Mesodermal cell (in vitro differentiated cells): ENCODE data around the gene RAB11FIP4.

Experiments
- H3K27ac ChIP-seq: 2 replicates; pipeline ENCODE4 v1.7.0; 2013; ENCODE audit warnings: mild to moderate bottlenecking, low read depth, low read length, moderate library complexity; ENCODE audit not compliant: severe bottlenecking
- H3K36me3 ChIP-seq: 2 replicates; pipeline ENCODE4 v1.7.1; 2013; ENCODE audit warnings: mild to moderate bottlenecking, low read length, moderate library complexity; ENCODE audit not compliant: control insufficient read depth, insufficient read depth
- H3K4me1 ChIP-seq: one replicate; pipeline ENCODE4 v1.7.1; 2013; ENCODE audit warnings: mild to moderate bottlenecking, low read length; ENCODE audit not compliant: insufficient read depth, control insufficient read depth, poor library complexity, severe bottlenecking
- H3K4me3 ChIP-seq: 2 replicates; pipeline ENCODE4 v1.7.0; 2013; ENCODE audit warnings: low read length, control low read depth, mild to moderate bottlenecking; ENCODE audit not compliant: insufficient read depth, poor library complexity, severe bottlenecking; ENCODE audit errors: extremely low read depth
- H3K9me3 ChIP-seq: 2 replicates; pipeline ENCODE4 v1.7.1; 2013; ENCODE audit warnings: mild to moderate bottlenecking, low read length, moderate library complexity; ENCODE audit not compliant: control insufficient read depth
- WGBS, 2 experiments: methylation state at CpG; one replicate each; pipeline ENCODE4 v1.1.5; 2013; ENCODE audit warnings: missing lambda C conversion rate in 2 of 2; ENCODE audit not compliant: insufficient coverage in 2 of 2; 5-methylcytosine and 5-hydroxymethylcytosine counted together

Gene RAB11FIP4

DNA sequence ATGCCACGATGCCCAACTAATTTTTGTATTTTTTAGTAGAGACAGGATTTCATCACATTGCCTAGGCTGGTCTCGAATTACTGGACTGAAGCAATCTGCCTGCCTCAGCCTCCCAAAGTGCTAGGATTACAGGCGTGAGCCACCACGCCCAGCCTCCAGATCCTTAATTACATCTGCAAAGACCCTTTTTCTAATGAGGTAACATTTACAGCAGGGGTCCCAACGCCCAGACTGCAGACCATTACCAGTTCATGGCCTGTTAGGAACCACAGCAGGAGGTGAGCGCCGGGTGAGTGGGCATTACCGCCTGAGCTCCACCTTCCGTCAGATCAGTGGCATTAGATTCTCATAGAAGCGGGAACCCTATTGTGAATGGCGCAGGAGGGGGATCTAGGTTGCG, 4.0 kb upstream of the RAB11FIP4 start:
- WGBS, 2 experiments, result 87 to 94% methylated on average over 11 to 12 of the region's 12 CpGs
- Histone ChIP-seq H3K36me3 (peaks cover 2% of the 10 kb centered on the region), H3K27ac (no peak overlapping the region)

DNA sequence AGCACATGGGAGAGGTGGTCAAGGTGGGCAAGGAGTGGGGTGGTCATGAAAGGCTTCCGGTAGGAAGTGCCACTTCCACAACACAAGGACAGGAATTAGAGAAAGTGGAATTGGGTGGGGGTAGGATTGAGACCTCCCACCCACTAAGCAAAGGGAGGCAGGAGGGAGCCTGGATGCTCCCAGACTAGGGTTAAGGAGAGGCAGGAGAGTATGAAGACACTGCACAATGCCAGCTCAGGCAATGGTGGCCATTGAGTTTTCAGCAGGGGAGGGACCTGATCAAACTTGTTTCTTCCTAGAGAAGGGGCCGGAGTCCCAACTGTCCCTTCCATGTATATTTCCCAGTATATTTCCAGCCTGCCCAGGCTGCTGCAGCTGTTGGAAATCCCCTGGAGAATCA, 3.1 kb upstream of the RAB11FIP4 start:
- no peak overlapping the region for H3K27ac ChIP-seq
- H3K4me1 ChIP-seq, result no peaks in the 10 kb centered on the region
- no peaks in the 10 kb centered on the region for H3K36me3 ChIP-seq
- WGBS, 2 experiments, result 75 to 80% methylated on average over 1 of the region's 2 CpGs
- H3K9me3 ChIP-seq, result no peaks in the 10 kb centered on the region
- no peak overlapping the region for H3K4me3 ChIP-seq

More for the DNA sequence above, 4.0 kb upstream of the RAB11FIP4 start:
- Histone ChIP-seq H3K4me3 (no peak overlapping the region), H3K9me3 (no peaks in the 10 kb centered on the region), H3K4me1 (no peaks in the 10 kb centered on the region)

DNA sequence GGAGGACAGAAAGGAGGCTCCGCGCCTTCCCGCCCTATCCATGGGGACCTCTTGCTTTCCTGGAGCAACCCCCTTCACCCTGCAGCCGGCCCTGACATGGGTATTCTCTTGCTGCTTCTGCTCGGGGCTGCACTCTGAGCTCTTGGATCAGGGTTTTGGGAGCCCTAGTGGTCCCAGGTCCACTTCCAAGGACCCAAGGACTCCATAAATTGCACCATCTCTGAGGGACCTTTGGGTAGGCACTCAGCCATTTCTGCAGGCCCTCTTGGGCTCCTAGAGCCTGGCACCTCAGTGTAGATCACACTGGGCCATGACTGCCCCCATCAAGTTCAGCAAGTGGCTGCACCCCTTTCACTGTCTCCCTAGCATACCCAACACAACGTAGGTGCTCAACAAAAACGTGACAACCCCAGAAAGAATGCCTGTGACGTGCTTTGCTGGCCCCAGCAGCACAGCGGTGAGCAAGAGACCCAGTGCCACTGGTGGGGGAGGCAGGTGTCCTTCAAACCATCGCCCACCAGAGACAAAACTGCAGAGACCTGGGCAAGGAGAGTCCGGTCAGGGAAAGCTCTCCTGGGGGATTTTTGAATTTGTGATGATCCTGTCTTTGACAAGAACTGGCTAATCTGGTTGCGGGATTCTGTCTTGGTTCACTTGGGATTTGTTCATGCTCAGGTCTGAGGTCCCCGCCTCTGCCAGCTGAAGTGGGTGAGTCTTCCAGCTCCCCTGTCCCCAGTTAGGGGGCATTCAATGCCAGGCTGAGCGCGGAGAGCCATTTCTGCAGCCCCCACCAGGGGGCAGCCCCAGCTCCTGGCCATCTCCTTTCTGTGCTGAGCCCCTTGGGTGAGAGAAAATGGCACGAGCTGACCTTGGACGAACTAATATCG, 2.5 kb upstream of the RAB11FIP4 start:
- no peaks in the 10 kb centered on the region for H3K9me3 ChIP-seq

DNA sequence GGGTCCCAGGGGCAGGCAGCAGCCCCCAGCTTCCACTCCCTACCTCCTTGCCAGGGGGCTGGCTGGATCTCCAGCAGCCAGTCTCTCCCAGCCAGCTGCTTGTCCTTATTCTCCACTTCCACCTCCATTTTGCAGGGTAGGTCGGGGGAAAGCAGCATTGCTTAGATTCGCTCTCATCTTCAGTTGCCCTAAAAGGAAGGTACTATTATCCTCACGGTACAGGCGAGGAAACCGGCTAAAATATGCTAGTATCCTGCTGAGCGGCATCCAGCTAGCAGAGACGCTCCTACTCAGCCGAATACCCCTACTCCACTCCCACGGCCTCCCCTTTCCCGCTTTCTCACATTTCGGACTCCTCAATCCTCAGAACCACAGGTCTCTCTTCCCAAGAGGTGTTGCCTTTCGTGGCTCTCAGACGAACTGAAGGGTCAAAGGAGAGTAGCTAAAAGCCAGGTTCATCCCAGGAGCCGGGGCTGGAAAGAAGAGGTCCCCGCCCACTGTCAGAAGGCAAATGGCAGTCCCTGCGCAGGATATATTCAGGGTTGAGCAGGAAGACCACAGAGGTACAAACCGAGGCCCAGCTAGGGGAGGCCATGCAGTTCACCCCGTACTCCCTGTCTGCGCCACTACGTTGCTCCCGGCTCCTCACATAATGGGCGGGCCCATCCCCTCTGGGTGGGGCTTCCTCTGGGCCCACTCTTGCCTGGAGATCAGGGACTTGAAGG, 1.7 kb upstream of the RAB11FIP4 start:
- no peak overlapping the region for H3K4me3 ChIP-seq
- no peak overlapping the region for H3K27ac ChIP-seq
- no peaks in the 10 kb centered on the region for H3K4me1 ChIP-seq
- WGBS, 2 experiments, result 73 to 74% methylated on average over 15 to 22 of the region's 22 CpGs
- no peaks in the 10 kb centered on the region for H3K36me3 ChIP-seq
- H3K9me3 ChIP-seq, result no peaks in the 10 kb centered on the region

More for the DNA sequence above, 2.5 kb upstream of the RAB11FIP4 start:
- Histone ChIP-seq H3K27ac (no peak overlapping the region), H3K4me1 (no peaks in the 10 kb centered on the region), H3K4me3 (no peak overlapping the region), H3K36me3 (no peaks in the 10 kb centered on the region)
- WGBS, 2 experiments, result 63 to 87% methylated on average over 14 to 17 of the region's 18 CpGs

DNA sequence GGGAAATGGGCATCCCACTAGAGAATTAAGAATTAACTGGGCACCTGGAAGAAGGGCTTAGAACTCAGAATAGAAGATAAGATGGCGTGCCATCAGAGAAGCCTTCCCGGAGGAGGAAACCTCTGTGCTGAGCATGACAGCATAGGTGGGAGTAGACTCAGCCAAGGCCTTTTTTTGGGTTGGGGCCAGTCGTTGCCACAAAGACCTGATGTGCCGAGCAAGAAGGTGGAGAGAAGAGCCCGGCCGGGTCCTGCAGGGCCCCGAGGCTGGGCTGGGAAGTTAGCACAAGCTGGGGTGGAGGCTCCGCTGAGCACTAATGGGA, 1.1 kb upstream of the RAB11FIP4 start:
- H3K4me3 ChIP-seq, result no peak overlapping the region
- no peak overlapping the region for H3K27ac ChIP-seq
- 78 to 92% methylated on average over 7 to 8 of the region's 8 CpGs for WGBS, 2 experiments
- no peaks in the 10 kb centered on the region for H3K36me3 ChIP-seq
- no peaks in the 10 kb centered on the region for H3K9me3 ChIP-seq
- no peaks in the 10 kb centered on the region for H3K4me1 ChIP-seq

DNA sequence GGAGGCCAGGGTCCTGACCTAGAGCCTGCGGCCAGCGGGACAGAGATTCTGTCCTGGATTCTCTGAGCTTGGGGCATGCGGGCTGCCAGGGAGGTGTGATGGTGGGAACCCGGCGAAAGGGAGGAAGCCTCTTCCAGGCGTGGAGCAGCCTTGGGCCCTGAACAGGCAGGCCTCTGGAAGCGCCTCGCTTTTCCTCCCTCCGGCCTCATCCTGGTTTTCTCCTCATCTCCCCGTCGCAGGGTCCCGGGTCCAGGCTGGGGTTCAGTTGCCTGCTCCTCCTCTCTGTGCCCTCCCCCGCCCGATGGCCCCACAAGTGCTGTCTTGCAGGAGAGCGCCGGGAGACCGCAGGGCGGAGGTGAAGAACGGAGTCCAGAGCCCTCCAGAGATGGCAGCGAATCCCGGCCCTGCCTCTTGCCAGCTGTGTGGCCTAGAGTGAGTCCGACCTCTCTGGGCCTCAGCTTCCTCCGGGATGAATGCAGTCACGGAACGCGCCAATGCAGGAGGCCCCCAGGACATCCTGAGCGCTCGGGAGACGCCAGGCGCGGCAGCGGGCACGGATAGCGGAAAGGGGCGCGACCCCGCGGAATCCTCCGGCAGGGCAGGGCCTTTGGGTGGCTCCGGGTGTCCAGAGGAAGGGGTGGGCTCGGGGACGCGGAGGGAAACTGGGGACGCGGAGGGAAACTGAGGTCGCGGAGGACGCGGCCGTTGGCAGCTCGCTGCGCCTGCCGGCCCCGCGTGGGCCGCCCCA, 553 bp upstream of the RAB11FIP4 start:
- no peaks in the 10 kb centered on the region for H3K36me3 ChIP-seq
- no peak overlapping the region for H3K27ac ChIP-seq
- H3K4me3 ChIP-seq, result peak overlapping the region; percentile 34
- WGBS, 2 experiments, result 28 to 34% methylated on average over 36 to 37 of the region's 56 CpGs
- no peaks in the 10 kb centered on the region for H3K9me3 ChIP-seq
- H3K4me1 ChIP-seq, result no peaks in the 10 kb centered on the region

DNA sequence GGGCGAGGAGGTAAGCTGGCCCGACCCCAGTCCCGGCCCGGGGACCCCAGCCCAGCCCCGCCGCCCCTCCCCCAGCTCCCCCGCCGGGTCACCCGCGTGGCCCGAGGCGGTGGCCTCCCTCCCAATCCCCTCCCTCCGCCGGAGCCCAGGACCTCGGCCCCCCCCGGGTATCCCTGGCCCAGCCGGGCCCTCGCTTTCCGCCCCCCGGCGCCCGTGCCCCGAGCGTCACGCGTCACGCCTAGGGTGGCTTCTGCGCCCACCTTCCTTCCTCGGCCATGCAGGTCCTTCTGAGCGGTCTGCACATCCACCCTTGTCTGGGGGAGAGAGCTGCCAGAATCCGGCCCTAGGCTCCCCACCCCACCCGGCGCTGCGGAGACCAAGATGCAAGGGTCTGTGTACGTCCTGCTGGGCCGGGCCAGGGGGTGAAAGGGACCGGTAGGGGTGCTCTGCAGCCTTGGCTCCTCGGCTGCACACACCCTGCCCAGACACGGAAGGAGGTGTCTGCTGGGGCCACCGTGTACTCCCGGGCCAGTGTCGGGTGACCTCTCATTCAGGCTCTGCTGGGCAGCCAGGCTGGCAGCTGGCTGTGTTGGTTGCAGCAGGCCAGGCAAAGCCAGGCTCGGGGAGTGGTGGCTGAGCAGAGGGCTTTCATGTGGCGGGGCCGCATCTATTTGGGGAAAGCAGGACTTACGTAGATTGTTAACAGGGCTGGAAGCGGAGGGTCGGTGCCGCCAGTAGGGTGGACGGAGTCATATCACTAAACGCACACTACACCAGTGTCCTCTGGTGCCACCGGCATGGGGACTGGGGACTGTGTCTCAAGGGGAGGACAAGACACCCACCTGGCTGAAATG, 754 bp downstream of the RAB11FIP4 start:
- no peaks in the 10 kb centered on the region for H3K36me3 ChIP-seq
- H3K27ac ChIP-seq, result no peak overlapping the region
- peak overlapping the region; percentile 33 for H3K4me3 ChIP-seq
- WGBS, 2 experiments, result 36 to 42% methylated on average over 35 to 38 of the region's 52 CpGs
- no peaks in the 10 kb centered on the region for H3K4me1 ChIP-seq
- H3K9me3 ChIP-seq, result no peaks in the 10 kb centered on the region

DNA sequence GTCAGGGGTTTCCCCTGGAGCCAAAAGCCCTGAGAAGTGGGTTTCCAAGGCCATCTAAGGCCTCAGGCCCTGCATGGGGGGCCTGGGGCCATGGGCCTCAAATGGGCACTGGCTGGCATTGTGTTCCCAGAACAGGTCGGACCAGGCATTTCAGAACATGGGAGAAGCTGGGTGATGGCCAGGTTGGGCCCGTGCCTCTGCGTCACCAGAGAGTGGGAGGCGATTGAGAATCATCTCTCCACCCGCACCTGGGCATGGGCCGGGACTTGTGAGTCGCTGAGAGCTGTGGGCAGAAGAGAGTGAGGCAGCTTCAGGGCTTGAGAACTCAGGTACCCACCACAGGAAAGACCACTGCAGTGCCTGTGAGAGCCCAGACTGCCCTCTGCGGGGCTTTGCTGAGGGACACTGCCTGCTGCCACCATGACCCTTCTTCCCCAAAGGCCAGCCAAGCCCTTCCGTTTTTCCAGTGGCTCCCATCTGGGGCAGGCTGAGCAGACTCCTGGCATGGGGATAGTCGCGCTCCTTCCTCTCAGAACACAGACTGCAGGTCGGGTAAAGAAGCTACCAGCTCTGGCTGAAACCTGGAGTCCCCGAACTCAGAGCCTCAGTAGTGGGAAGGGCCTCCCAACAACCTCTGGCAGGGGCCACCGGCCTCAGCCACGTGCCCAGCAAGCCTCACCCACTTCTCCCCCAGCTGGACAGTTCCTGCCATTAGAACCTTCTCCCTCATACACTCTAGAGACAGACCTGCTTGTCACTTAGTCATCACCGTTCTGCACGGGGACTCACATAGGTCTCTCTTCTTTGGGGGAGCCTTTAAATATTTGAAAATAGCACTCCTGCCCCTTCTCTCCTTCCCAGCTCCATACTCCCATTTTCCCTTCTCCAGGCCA, 1.6 kb downstream of the RAB11FIP4 start:
- H3K4me1 ChIP-seq, result no peaks in the 10 kb centered on the region
- 89% methylated on average over 12 to 15 of the region's 17 CpGs for WGBS, 2 experiments
- no peak overlapping the region for H3K27ac ChIP-seq
- no peaks in the 10 kb centered on the region for H3K36me3 ChIP-seq
- no peak overlapping the region for H3K4me3 ChIP-seq
- no peaks in the 10 kb centered on the region for H3K9me3 ChIP-seq

DNA sequence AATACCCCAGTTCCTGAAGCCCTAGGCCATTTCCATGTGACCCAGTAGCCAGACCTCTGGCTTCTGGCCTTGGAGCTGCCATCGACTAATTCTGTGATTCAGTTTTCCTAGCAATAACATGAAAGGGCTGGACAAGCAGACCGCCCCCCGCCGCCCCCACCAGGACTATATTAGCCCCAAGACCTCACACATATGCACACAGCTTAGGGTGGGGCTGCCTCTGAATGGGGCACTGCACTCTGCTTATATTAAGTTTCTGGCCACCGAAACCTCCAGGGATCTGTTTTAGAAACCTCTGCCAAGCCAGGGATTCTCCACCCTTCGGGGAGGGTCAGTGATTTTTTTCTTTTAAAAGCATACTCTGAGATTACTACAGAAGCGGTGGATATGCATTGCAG, 2.3 kb downstream of the RAB11FIP4 start:
- WGBS, 2 experiments, result 89 to 91% methylated on average over 4 to 6 of the region's 7 CpGs
- no peaks in the 10 kb centered on the region for H3K9me3 ChIP-seq
- no peaks in the 10 kb centered on the region for H3K36me3 ChIP-seq
- no peak overlapping the region for H3K27ac ChIP-seq
- H3K4me1 ChIP-seq, result no peaks in the 10 kb centered on the region
- H3K4me3 ChIP-seq, result no peak overlapping the region
